GM23338 (cell line): ENCODE measurements around the gene CYSRT1. TPM values are rescaled to one million over a fixed set of nuclear protein-coding genes. Genes with fewer than 3 reads are reported as not detected.

ENCODE experiments used
- ATAC-seq: fragments of 200-7000 bp; cut with Tn5 transposase; 3 replicates; pipeline ENCODE4 v1.9.1; 2020
- DNase-seq: peaks from one replicate; pipeline ENCODE4 v3.0.0-alpha.2; 2015; ENCODE audit warnings: low spot score
- H2AFZ ChIP-seq: fragments of 200-600 bp; sonication (generic); 2 replicates; pipeline ENCODE4 v1.8.0; 2016; ENCODE audit warnings: antibody characterized with exemption, mild to moderate bottlenecking, moderate library complexity
- H3F3A ChIP-seq: fragments of 200-600 bp; sonication (generic); replicated peaks from 2 replicates; pipeline ENCODE4 v1.8.0; 2017; ENCODE audit warnings: antibody characterized with exemption, mixed run types, low read depth
- H3K27ac ChIP-seq: fragments of 200-600 bp; sonication (generic); 2 replicates; pipeline ENCODE4 v1.6.1; 2016; ENCODE audit warnings: low read depth
- H3K27me3 ChIP-seq: fragments of 200-600 bp; sonication (generic); 2 replicates; pipeline ENCODE4 v1.8.0; 2016; ENCODE audit warnings: mild to moderate bottlenecking, mixed run types, moderate library complexity; ENCODE audit not compliant: insufficient read depth
- H3K36me3 ChIP-seq: fragments of 200-600 bp; sonication (generic); 2 replicates; pipeline ENCODE4 v1.8.0; 2016; ENCODE audit warnings: mild to moderate bottlenecking; ENCODE audit not compliant: insufficient read depth
- H3K4me1 ChIP-seq: fragments of 200-600 bp; sonication (generic); 2 replicates; pipeline ENCODE4 v1.8.0; 2016; ENCODE audit warnings: mild to moderate bottlenecking, moderate library complexity; ENCODE audit not compliant: insufficient read depth
- H3K4me2 ChIP-seq: fragments of 200-600 bp; sonication (generic); 2 replicates; pipeline ENCODE4 v1.7.1; 2017; ENCODE audit warnings: mixed run types
- H3K4me3 ChIP-seq: fragments of 200-600 bp; sonication (generic); 2 replicates; pipeline ENCODE4 v1.6.1; 2016; ENCODE audit warnings: mixed run types
- H3K79me2 ChIP-seq: fragments of 200-600 bp; sonication (generic); replicated peaks from 2 replicates; pipeline ENCODE4 v1.8.0; 2017; ENCODE audit warnings: mild to moderate bottlenecking; ENCODE audit not compliant: insufficient read depth
- H3K9me2 ChIP-seq: fragments of 200-600 bp; sonication (generic); 2 replicates; pipeline ENCODE4 v1.8.0; 2017; ENCODE audit not compliant: insufficient read depth
- H4K20me1 ChIP-seq: fragments of 200-600 bp; sonication (generic); replicated peaks from 2 replicates; pipeline ENCODE4 v1.8.0; 2017; ENCODE audit warnings: mild to moderate bottlenecking; ENCODE audit not compliant: insufficient read depth
- H3K27ac Mint-ChIP-seq: 2 replicates; pipeline ENCODE4 v1.8.0; 2020; ENCODE audit warnings: inconsistent platforms, mild to moderate bottlenecking, moderate library complexity, mixed read lengths
- H3K27me3 Mint-ChIP-seq: 3 replicates; pipeline ENCODE4 v1.8.0; 2022; ENCODE audit warnings: low read depth, mild to moderate bottlenecking, moderate library complexity, mixed read lengths, inconsistent platforms; ENCODE audit not compliant: insufficient read depth, poor library complexity
- H3K36me3 Mint-ChIP-seq: 3 replicates; pipeline ENCODE4 v1.8.0; 2021; ENCODE audit warnings: low read depth, mild to moderate bottlenecking, inconsistent platforms, moderate library complexity, mixed read lengths
- H3K4me1 Mint-ChIP-seq: 3 replicates; pipeline ENCODE4 v1.8.0; 2020; ENCODE audit warnings: mild to moderate bottlenecking, inconsistent platforms, mixed read lengths
- H3K4me3 Mint-ChIP-seq: 3 replicates; pipeline ENCODE4 v1.8.0; 2021; ENCODE audit warnings: moderate library complexity, mild to moderate bottlenecking, inconsistent platforms, mixed read lengths
- H3K9me3 Mint-ChIP-seq: 3 replicates; pipeline ENCODE4 v1.8.0; 2020; ENCODE audit warnings: moderate library complexity, mild to moderate bottlenecking, inconsistent platforms, mixed read lengths
- CREB1 ChIP-seq: fragments of 250-450 bp; sonication (Bioruptor Pico); IDR thresholded peaks from 2 replicates; pipeline ENCODE4 v1.5.0; 2020; ENCODE audit warnings: low read depth, mild to moderate bottlenecking, moderate library complexity
- EZH2 ChIP-seq: fragments of 200-600 bp; sonication (generic); IDR thresholded peaks from one replicate; pipeline ENCODE4 v1.8.0; 2017; ENCODE audit warnings: antibody characterized with exemption, mild to moderate bottlenecking, low read depth; ENCODE audit not compliant: unreplicated experiment
- EZH2phosphoT487 ChIP-seq: fragments of 200-600 bp; sonication (generic); IDR thresholded peaks from one replicate; pipeline ENCODE4 v1.8.1; 2018; ENCODE audit warnings: antibody characterized with exemption; ENCODE audit not compliant: unreplicated experiment
- JUNB ChIP-seq: IDR thresholded peaks from one replicate; pipeline ENCODE4 v1.6.1; 2016; ENCODE audit warnings: antibody characterized with exemption; ENCODE audit not compliant: unreplicated experiment
- NANOG ChIP-seq: IDR thresholded peaks from 2 replicates; pipeline ENCODE4 v1.6.1; 2016; ENCODE audit warnings: antibody characterized with exemption, borderline replicate concordance
- POLR2AphosphoS5 ChIP-seq: IDR thresholded peaks from 2 replicates; pipeline ENCODE4 v1.6.1; 2016; ENCODE audit warnings: antibody characterized with exemption, low read depth
- STAT1 ChIP-seq: IDR thresholded peaks from one replicate; pipeline ENCODE4 v1.6.1; 2016; ENCODE audit warnings: antibody characterized with exemption; ENCODE audit not compliant: unreplicated experiment
- ZNF114 ChIP-seq: fragments of 250-450 bp; sonication (Bioruptor Pico); IDR thresholded peaks from 2 replicates; pipeline ENCODE4 v1.5.0; 2020; ENCODE audit warnings: mild to moderate bottlenecking, moderate library complexity
- ZNF331 ChIP-seq: fragments of 250-450 bp; sonication (Bioruptor Pico); IDR thresholded peaks from 2 replicates; pipeline ENCODE4 v1.5.0; 2020; ENCODE audit warnings: low read depth, mild to moderate bottlenecking, moderate library complexity
- polyA plus RNA-seq: library from polyadenylated mRNA; unstranded; fragments of >200 nt; fragmentation: Nextera tagmentation; extraction: Ambion mirVana; gene quantifications from 2 replicates; pipeline ENCODE4 v1.2.1, GENCODE V29; 2016
- total RNA-seq: library from RNA; depleted of rRNA; stranded (reverse); fragments of >200 nt; shearing (Covaris generic); gene quantifications from 2 replicates; pipeline ENCODE4 v1.2.3, GENCODE V29; 2014
- TF ChIP-seq, protein P1 (sequence below): IDR thresholded peaks from one replicate; pipeline ENCODE4 v1.6.1; 2018; ENCODE audit warnings: antibody characterized with exemption; ENCODE audit not compliant: unreplicated experiment
- TF ChIP-seq, protein P2 (sequence below), 2 experiments: fragments of 200-600 bp in 1 of 2; sonication (generic) in 1 of 2; conservative IDR thresholded peaks; 2 replicates each; pipeline versions ENCODE4 v1.5.1 to v1.6.1; 2016 to 2017; ENCODE audit warnings: antibody characterized with exemption in 2 of 2, low read depth in 2 of 2, mild to moderate bottlenecking in 2 of 2, moderate library complexity in 1 of 2
- TF ChIP-seq, protein P3 (sequence below): IDR thresholded peaks from 2 replicates; pipeline ENCODE4 v1.6.1; 2016; ENCODE audit warnings: antibody characterized with exemption
- TF ChIP-seq, protein P4 (sequence below): fragments of 250-450 bp; sonication (Bioruptor Pico); IDR thresholded peaks from 2 replicates; pipeline ENCODE4 v1.5.0; 2020; ENCODE audit warnings: mild to moderate bottlenecking, moderate library complexity

CYSRT1 gene
- total and polyA plus RNA-seq, 2 experiments from 2014 or later, result 2.0 to 3.2 TPM

DNA sequence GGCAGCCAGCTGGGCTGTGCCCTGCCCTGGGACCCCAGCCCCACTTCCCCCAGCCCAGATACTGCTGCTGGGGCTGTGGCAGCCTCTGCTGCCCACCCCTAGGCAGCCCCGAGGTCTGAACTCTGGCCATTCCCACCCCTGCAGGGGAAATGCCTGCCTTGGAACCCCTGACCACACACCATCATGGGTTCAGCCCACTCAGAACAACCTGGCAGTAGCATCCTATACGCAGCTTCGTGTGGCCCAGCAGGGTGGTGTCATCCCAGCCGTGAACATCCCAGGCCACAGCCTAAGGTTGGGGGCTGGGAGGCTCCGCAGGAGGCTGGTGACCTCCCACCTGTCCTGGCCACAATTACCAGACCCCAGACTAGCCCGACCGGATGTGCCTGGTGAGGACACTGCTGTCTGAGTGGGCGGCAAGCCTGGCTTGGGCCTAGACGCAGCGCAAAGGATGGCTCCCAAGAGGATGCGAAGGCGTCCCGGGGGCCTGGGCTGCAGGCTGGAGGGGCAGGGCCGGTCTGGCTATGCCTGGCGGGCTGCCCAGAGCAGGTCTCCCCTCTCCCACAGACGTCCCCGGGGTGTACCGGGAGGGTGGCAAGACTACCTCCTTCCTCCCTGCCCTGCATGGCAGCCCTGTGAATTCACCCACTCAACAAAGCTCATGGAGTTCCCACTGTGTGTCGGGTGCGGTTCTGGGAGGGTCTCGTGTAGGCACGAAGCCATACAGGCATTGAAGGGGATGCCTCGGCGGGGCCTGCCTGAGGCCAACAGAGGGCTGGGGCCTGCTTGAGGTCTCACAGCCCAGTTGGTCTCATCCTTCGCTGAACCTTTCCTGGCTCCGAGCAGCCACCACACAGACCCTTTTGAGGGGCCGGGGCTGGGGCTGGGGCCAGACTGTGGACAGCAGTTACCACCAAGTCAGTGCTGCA is 4.3 kb downstream of the CYSRT1 start:
- TF ChIP-seq, protein P1, sequence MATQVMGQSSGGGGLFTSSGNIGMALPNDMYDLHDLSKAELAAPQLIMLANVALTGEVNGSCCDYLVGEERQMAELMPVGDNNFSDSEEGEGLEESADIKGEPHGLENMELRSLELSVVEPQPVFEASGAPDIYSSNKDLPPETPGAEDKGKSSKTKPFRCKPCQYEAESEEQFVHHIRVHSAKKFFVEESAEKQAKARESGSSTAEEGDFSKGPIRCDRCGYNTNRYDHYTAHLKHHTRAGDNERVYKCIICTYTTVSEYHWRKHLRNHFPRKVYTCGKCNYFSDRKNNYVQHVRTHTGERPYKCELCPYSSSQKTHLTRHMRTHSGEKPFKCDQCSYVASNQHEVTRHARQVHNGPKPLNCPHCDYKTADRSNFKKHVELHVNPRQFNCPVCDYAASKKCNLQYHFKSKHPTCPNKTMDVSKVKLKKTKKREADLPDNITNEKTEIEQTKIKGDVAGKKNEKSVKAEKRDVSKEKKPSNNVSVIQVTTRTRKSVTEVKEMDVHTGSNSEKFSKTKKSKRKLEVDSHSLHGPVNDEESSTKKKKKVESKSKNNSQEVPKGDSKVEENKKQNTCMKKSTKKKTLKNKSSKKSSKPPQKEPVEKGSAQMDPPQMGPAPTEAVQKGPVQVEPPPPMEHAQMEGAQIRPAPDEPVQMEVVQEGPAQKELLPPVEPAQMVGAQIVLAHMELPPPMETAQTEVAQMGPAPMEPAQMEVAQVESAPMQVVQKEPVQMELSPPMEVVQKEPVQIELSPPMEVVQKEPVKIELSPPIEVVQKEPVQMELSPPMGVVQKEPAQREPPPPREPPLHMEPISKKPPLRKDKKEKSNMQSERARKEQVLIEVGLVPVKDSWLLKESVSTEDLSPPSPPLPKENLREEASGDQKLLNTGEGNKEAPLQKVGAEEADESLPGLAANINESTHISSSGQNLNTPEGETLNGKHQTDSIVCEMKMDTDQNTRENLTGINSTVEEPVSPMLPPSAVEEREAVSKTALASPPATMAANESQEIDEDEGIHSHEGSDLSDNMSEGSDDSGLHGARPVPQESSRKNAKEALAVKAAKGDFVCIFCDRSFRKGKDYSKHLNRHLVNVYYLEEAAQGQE, result no peak
- TF ChIP-seq CREB1 (no peak), ZNF114 (CRISPR knock-in tag) (no peak), STAT1 (no peak), EZH2phosphoT487 (no peak), ZNF331 (CRISPR knock-in tag) (no peak), NANOG (no peak), POLR2AphosphoS5 (no peak), EZH2 (no peak), JUNB (no peak)
- TF ChIP-seq, protein P2, sequence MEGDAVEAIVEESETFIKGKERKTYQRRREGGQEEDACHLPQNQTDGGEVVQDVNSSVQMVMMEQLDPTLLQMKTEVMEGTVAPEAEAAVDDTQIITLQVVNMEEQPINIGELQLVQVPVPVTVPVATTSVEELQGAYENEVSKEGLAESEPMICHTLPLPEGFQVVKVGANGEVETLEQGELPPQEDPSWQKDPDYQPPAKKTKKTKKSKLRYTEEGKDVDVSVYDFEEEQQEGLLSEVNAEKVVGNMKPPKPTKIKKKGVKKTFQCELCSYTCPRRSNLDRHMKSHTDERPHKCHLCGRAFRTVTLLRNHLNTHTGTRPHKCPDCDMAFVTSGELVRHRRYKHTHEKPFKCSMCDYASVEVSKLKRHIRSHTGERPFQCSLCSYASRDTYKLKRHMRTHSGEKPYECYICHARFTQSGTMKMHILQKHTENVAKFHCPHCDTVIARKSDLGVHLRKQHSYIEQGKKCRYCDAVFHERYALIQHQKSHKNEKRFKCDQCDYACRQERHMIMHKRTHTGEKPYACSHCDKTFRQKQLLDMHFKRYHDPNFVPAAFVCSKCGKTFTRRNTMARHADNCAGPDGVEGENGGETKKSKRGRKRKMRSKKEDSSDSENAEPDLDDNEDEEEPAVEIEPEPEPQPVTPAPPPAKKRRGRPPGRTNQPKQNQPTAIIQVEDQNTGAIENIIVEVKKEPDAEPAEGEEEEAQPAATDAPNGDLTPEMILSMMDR (conservative IDR thresholded peaks at IDR 0.05; ENCODE audit: low read depth in 2 of 2), result no peak
- TF ChIP-seq, protein P3, sequence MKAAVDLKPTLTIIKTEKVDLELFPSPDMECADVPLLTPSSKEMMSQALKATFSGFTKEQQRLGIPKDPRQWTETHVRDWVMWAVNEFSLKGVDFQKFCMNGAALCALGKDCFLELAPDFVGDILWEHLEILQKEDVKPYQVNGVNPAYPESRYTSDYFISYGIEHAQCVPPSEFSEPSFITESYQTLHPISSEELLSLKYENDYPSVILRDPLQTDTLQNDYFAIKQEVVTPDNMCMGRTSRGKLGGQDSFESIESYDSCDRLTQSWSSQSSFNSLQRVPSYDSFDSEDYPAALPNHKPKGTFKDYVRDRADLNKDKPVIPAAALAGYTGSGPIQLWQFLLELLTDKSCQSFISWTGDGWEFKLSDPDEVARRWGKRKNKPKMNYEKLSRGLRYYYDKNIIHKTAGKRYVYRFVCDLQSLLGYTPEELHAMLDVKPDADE, result no peak
- TF ChIP-seq, protein P4, sequence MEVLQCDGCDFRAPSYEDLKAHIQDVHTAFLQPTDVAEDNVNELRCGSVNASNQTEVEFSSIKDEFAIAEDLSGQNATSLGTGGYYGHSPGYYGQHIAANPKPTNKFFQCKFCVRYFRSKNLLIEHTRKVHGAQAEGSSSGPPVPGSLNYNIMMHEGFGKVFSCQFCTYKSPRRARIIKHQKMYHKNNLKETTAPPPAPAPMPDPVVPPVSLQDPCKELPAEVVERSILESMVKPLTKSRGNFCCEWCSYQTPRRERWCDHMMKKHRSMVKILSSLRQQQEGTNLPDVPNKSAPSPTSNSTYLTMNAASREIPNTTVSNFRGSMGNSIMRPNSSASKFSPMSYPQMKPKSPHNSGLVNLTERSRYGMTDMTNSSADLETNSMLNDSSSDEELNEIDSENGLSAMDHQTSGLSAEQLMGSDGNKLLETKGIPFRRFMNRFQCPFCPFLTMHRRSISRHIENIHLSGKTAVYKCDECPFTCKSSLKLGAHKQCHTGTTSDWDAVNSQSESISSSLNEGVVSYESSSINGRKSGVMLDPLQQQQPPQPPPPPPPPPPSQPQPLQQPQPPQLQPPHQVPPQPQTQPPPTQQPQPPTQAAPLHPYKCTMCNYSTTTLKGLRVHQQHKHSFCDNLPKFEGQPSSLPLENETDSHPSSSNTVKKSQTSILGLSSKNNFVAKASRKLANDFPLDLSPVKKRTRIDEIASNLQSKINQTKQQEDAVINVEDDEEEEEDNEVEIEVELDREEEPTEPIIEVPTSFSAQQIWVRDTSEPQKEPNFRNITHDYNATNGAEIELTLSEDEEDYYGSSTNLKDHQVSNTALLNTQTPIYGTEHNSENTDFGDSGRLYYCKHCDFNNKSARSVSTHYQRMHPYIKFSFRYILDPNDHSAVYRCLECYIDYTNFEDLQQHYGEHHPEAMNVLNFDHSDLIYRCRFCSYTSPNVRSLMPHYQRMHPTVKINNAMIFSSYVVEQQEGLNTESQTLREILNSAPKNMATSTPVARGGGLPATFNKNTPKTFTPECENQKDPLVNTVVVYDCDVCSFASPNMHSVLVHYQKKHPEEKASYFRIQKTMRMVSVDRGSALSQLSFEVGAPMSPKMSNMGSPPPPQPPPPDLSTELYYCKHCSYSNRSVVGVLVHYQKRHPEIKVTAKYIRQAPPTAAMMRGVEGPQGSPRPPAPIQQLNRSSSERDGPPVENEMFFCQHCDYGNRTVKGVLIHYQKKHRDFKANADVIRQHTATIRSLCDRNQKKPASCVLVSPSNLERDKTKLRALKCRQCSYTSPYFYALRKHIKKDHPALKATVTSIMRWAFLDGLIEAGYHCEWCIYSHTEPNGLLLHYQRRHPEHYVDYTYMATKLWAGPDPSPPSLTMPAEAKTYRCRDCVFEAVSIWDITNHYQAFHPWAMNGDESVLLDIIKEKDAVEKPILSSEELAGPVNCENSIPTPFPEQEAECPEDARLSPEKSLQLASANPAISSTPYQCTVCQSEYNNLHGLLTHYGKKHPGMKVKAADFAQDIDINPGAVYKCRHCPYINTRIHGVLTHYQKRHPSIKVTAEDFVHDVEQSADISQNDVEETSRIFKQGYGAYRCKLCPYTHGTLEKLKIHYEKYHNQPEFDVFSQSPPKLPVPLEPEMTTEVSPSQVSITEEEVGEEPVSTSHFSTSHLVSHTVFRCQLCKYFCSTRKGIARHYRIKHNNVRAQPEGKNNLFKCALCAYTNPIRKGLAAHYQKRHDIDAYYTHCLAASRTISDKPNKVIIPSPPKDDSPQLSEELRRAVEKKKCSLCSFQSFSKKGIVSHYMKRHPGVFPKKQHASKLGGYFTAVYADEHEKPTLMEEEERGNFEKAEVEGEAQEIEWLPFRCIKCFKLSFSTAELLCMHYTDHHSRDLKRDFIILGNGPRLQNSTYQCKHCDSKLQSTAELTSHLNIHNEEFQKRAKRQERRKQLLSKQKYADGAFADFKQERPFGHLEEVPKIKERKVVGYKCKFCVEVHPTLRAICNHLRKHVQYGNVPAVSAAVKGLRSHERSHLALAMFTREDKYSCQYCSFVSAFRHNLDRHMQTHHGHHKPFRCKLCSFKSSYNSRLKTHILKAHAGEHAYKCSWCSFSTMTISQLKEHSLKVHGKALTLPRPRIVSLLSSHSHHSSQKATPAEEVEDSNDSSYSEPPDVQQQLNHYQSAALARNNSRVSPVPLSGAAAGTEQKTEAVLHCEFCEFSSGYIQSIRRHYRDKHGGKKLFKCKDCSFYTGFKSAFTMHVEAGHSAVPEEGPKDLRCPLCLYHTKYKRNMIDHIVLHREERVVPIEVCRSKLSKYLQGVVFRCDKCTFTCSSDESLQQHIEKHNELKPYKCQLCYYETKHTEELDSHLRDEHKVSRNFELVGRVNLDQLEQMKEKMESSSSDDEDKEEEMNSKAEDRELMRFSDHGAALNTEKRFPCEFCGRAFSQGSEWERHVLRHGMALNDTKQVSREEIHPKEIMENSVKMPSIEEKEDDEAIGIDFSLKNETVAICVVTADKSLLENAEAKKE (CRISPR knock-in tag), result no peak
- no peak for ATAC-seq

More for the DNA sequence above, 4.3 kb downstream of the CYSRT1 start:
- Histone ChIP-seq H3K4me2 (no peak overlapping the region), H3K27ac (no peak overlapping the region), H2AFZ (no peak overlapping the region), H4K20me1 (no peaks in the 10 kb centered on the region), H3K79me2 (no peaks in the 10 kb centered on the region), H3K36me3 (no peaks in the 10 kb centered on the region), H3F3A (0 out of 2 replicates have a peak, but pooled peaks cover 1% of the 10 kb centered on the region), H3K9me2 (no peaks in the 10 kb centered on the region), H3K4me1 (no peaks in the 10 kb centered on the region; the same call in 1 of the 2 replicates), H3K27me3 (no peaks in the 10 kb centered on the region), H3K4me3 (no peak overlapping the region)
- peaks cover 3% of the 10 kb centered on the region for H3K27me3 Mint-ChIP-seq
- no peaks in the 10 kb centered on the region for H3K36me3 Mint-ChIP-seq
- no peak for DNase-seq
- peaks cover 2% of the 10 kb centered on the region; the same call in 2 of the 3 replicates for H3K4me1 Mint-ChIP-seq
- no peak overlapping the region for H3K4me3 Mint-ChIP-seq
- no peak overlapping the region for H3K27ac Mint-ChIP-seq
- no peaks in the 10 kb centered on the region for H3K9me3 Mint-ChIP-seq
